Right lobe of liver (tissue), 6 donors: ENCODE measurements around the gene RHBDL2. TPM values are rescaled to one million over a fixed set of nuclear protein-coding genes. Genes with fewer than 3 reads are reported as not detected.

ENCODE experiments used
- ATAC-seq, 4 donors: fragments of 200-7000 bp; cut with Tn5 transposase; one replicate each; pipeline ENCODE4 v1.9.1; 2020; ENCODE audit warnings: mild to moderate bottlenecking in 4 of 4, moderate library complexity in 4 of 4
- DNase-seq, 3 donors: peaks; one replicate each; pipeline ENCODE4 v3.0.0-alpha.2; 2020
- H3K27ac ChIP-seq, 3 donors: fragments of 200-600 bp; one replicate each; pipeline ENCODE4 v1.8.0; 2022
- H3K27me3 ChIP-seq, 2 donors: fragments of 200-600 bp; one replicate each; pipeline ENCODE4 v1.8.0; 2022
- H3K36me3 ChIP-seq, 4 donors: fragments of 200-600 bp; sonication (generic) in 1 of 4; one replicate each; pipeline versions ENCODE4 v1.5.1 to v1.8.0; 2017 to 2022; ENCODE audit warnings: control low read depth in 1 of 4
- H3K4me1 ChIP-seq, 4 donors: fragments of 200-600 bp; sonication (generic) in 1 of 4; one replicate each; pipeline versions ENCODE4 v1.5.1 to v1.8.0; 2017 to 2022; ENCODE audit warnings: control low read depth in 1 of 4
- H3K4me3 ChIP-seq, 3 donors: fragments of 200-600 bp; one replicate each; pipeline ENCODE4 v1.8.0; 2022
- H3K9me3 ChIP-seq, 4 donors: fragments of 200-600 bp; sonication (generic) in 1 of 4; one replicate each; pipeline versions ENCODE4 v1.5.1 to v1.8.0; 2017 to 2022; ENCODE audit warnings: control low read depth in 1 of 4
- CTCF ChIP-seq, 4 donors: fragments of 200-600 bp in 3 of 4; fragments of 450-650 bp in 1 of 4; IDR thresholded peaks; one replicate each; pipeline versions ENCODE4 v1.5.1 to v1.8.0; 2016 to 2022; ENCODE audit warnings: antibody characterized with exemption in 4 of 4, mild to moderate bottlenecking in 2 of 4
- POLR2A ChIP-seq: fragments of 450-650 bp; IDR thresholded peaks from one replicate; pipeline ENCODE4 v1.6.1; 2017; ENCODE audit warnings: antibody characterized with exemption, mild to moderate bottlenecking
- WGBS: methylation state at CpG from one replicate; pipeline ENCODE4 v1.1.6; 2018; ENCODE audit warnings: low coverage, low lambda C conversion rate; ENCODE audit not compliant: insufficient coverage; ENCODE audit errors: missing lambda C conversion rate; 5-methylcytosine and 5-hydroxymethylcytosine counted together
- intact Hi-C, 2 donors: fragments of 100-400 bp; cut with DNase I; formaldehyde crosslinking; loops; one replicate each; pipeline versions ENCODE4 v1.11.2 to v1.14.1; 2022
- total RNA-seq, 6 experiments: library from RNA; depleted of rRNA in 2 of 6; stranded (reverse); fragments of >200 nt in 2 of 6; fragmentation: NEBNext Ultra II Directional in 3 of 6; extraction: Animal tissue kit (Norgen Biotek cat#: 25700) in 3 of 6; gene quantifications; one replicate each; pipeline versions ENCODE4 v1.1.0 to v1.2.4, GENCODE V29; 2016 to 2023
- donor health status: DM: no; HTN: yes; CAD: no.
- donor health status: DM: no; HTN: no; CAD: no.
- donor health status: DM: no; HTN: no; CAD: no.
- donor health status: DM: no; HTN: yes; CAD: no.
- donor health status: DM: no; HTN: yes; CAD: no.

Gene RHBDL2
- total RNA-seq, 6 experiments from 2014 or later: 0.12 TPM; not detected in 5

GRCh38 chr1:38888423-38889333 lies 53.0 kb downstream of the RHBDL2 start:
- no peak for ATAC-seq
- Histone ChIP-seq H3K27ac (no peak overlapping the region), H3K4me1 (no peaks in the 10 kb centered on the region), H3K4me3 (no peak overlapping the region), H3K36me3 (no peaks in the 10 kb centered on the region), H3K9me3 (no peaks in the 10 kb centered on the region), H3K27me3 (no peaks in the 10 kb centered on the region)
- 72% methylated on average over 8 of the region's 9 CpGs for WGBS
- intact Hi-C loops: no loop called here
- DNase-seq: no peak
- TF ChIP-seq CTCF (IDR thresholded peaks at IDR 0.05): no peak

DNA sequence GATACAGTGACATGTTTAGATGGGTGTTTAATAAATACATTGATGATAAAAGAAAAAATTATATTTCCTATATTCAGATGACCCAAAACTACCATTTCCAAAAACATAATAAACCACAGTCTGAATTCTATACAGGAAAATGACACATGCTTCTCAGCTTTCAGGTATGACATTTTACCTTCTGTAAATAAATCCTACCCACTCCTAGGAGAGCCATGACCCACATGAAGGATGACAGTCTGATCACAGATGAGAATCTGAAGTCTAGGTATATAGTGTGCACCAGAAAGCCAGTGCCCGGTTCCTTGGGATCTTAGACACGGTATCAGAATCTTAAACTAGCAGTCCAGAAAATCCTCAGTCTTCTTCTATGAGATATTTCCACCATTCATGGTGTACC lies 56.5 kb downstream of the RHBDL2 start:
- no peaks in the 10 kb centered on the region for H3K4me1 ChIP-seq
- no peaks in the 10 kb centered on the region for H3K27me3 ChIP-seq
- H3K36me3 ChIP-seq: no peaks in the 10 kb centered on the region
- intact Hi-C loops: no loop called here
- H3K4me3 ChIP-seq: no peak overlapping the region
- ATAC-seq: no peak
- TF ChIP-seq POLR2A (no peak), CTCF (IDR thresholded peaks at IDR 0.05) (no peak)
- H3K27ac ChIP-seq: no peak overlapping the region
- no peak for DNase-seq
- 100% methylated on average over 1 of the region's 2 CpGs for WGBS
- H3K9me3 ChIP-seq: no peaks in the 10 kb centered on the region

DNA sequence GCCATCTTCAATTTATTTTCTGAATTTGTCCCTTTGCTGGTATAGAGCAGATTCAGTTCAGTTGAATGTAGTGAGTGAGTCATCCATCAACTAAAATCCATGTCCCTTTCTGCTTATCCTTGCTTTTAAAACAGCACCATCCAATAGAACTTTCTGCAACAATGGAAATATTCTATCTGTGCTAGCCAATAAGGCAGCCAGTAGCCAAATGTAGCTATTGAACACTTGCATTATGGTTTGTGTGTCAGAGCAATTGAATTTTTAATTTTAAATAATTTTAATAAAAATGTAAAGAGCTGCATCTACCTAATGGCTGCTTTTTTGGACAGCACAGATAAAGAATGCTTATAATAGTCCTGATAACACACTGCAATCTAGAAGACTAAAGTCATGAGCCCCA lies 60.1 kb downstream of the RHBDL2 start, which contains the start of gene GJA9:
TSS of gene GJA9 (minus strand) at position 101 of the 400 bp plus-strand sequence. CDS start 5,489 bp downstream, outside the sequence.
- intact Hi-C loops: no loop called here
- TF ChIP-seq CTCF (IDR thresholded peaks at IDR 0.05): no peak
- no peak for TF ChIP-seq POLR2A

DNA sequence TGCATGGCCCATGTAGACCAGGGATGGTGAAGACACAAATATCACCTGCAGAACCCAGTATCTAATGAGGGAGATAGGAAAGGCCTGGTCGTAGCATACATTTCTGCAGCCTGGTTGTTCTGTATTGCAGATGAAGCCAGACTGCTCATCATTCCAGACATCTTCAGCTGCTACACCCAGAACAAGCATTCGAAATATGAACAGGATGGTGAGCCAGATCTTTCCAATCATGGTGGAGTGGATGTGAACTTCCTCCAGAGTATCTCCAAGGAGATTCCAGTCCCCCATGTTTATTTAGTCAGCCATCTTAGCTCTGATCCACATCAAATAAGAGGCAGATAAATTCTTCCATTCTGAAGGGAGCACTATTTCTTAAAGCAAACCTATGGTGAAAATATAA lies 65.8 kb downstream of the RHBDL2 start:
- ATAC-seq: no peak
- intact Hi-C loops: no loop called here

More for the DNA sequence above, 60.1 kb downstream of the RHBDL2 start, which contains the start of gene GJA9:
- Histone ChIP-seq H3K27me3 (no peaks in the 10 kb centered on the region), H3K4me3 (no peak within 1 kb of the TSS), H3K9me3 (no peaks in the 10 kb centered on the region), H3K27ac (no peak within 1 kb of the TSS), H3K36me3 (no peaks in the 10 kb centered on the region), H3K4me1 (no peaks in the 10 kb centered on the region)
- DNase-seq (no peak), ATAC-seq (no peak)

More for the DNA sequence above, 65.8 kb downstream of the RHBDL2 start:
- no peak for TF ChIP-seq POLR2A
- TF ChIP-seq CTCF (IDR thresholded peaks at IDR 0.05): no peak
- no peak overlapping the region for H3K4me3 ChIP-seq
- H3K27ac ChIP-seq: no peak overlapping the region
- no peaks in the 10 kb centered on the region for H3K36me3 ChIP-seq
- H3K27me3 ChIP-seq: no peaks in the 10 kb centered on the region
- peaks cover 0 to 16% (median 0%) of the 10 kb centered on the region in 4 donors for H3K4me1 ChIP-seq
- WGBS: 100% methylated on average over 2 of the region's 2 CpGs
- DNase-seq: no peak
- H3K9me3 ChIP-seq: no peaks in the 10 kb centered on the region
